Heart right ventricle (tissue), 16 donors: ENCODE results near the gene KNOP1. TPM values are rescaled to one million over a fixed set of nuclear protein-coding genes. Genes with fewer than 3 reads are reported as not detected.
A peak's percentile ranks its signal among the peaks of the same experiment; 100 is the strongest.

Experiments used
- ATAC-seq, 8 donors: fragments of 200-7000 bp; cut with Tn5 transposase; one replicate each; pipeline ENCODE4 v1.9.1; 2020; ENCODE audit warnings: mild to moderate bottlenecking in 8 of 8, moderate library complexity in 8 of 8, moderate number of reproducible peaks in 1 of 8
- DNase-seq, 2 donors: peaks; one replicate each; pipeline ENCODE4 v3.0.0-alpha.2; 2020
- H3K27ac ChIP-seq, 10 donors: fragments of 200-600 bp; sonication (generic) in 2 of 10; one replicate each; pipeline versions ENCODE4 v1.5.0 to v1.8.0; 2020 to 2022; ENCODE audit warnings: mild to moderate bottlenecking in 3 of 10
- H3K27me3 ChIP-seq, 7 donors: fragments of 200-600 bp; one replicate each; pipeline ENCODE4 v1.8.0; 2021 to 2022; ENCODE audit warnings: mild to moderate bottlenecking in 2 of 7
- H3K36me3 ChIP-seq, 9 donors: fragments of 200-600 bp; sonication (generic) in 1 of 9; one replicate each; pipeline versions ENCODE4 v1.5.0 to v1.8.0; 2020 to 2022; ENCODE audit warnings: mild to moderate bottlenecking in 2 of 9
- H3K4me1 ChIP-seq, 9 donors: fragments of 200-600 bp; sonication (generic) in 1 of 9; one replicate each; pipeline versions ENCODE4 v1.5.0 to v1.8.0; 2020 to 2022; ENCODE audit warnings: mild to moderate bottlenecking in 4 of 9
- H3K4me3 ChIP-seq, 10 donors: fragments of 200-600 bp; sonication (generic) in 2 of 10; one replicate each; pipeline versions ENCODE4 v1.5.0 to v1.8.0; 2020 to 2022; ENCODE audit warnings: mild to moderate bottlenecking in 7 of 10, moderate library complexity in 2 of 10
- H3K9me3 ChIP-seq, 11 donors: fragments of 200-600 bp in 10 of 11; sonication (generic) in 2 of 11; one replicate each; pipeline versions ENCODE4 v1.5.0 to v1.8.0; 2013 to 2022; ENCODE audit warnings: mild to moderate bottlenecking in 2 of 11, control low read depth in 1 of 11, moderate library complexity in 1 of 11
- CTCF ChIP-seq, 9 donors: fragments of 200-600 bp; sonication (generic) in 2 of 9; IDR thresholded peaks; one replicate each; pipeline versions ENCODE4 v1.5.0 to v1.8.0; 2021 to 2022; ENCODE audit warnings: antibody characterized with exemption in 9 of 9, mild to moderate bottlenecking in 5 of 9, moderate library complexity in 1 of 9
- WGBS, 2 donors: extraction: QIAGEN DNeasy Blood & Tissue Kit; methylation state at CpG; one replicate each; pipeline ENCODE4 v1.1.7; 2013; ENCODE audit warnings: inconsistent platforms in 1 of 2; 5-methylcytosine and 5-hydroxymethylcytosine counted together
- intact Hi-C, 10 donors: fragments of 100-400 bp; cut with DNase I; formaldehyde crosslinking; loops; one replicate each; pipeline versions ENCODE4 v1.11.1 to v1.14.2; 2022
- polyA plus RNA-seq, 2 donors: library from polyadenylated mRNA; stranded (reverse); fragments of 200-250 nt; gene quantifications; one replicate each; pipeline ENCODE4 v1.2.3, GENCODE V29; 2013
- total RNA-seq, 10 donors: library from RNA; stranded (reverse); fragmentation: NEBNext Ultra II Directional in 3 of 10; extraction: Animal tissue kit (Norgen Biotek cat#: 25700) in 3 of 10; gene quantifications; one replicate each; pipeline versions ENCODE4 v1.2.1 to v1.2.4, GENCODE V29; 2021 to 2023
- donor health status: Arrhythmogenic right ventricular cardiomyopathy.
- donor health status: ischemic (EF 13 %, LVEDD 7.1; RV severe dilation, severe dysfunction).
- donor health status: healthy with polysubstance abuse.
- donor health status: DM: no; HTN: yes; CAD: no.
- donor health status: DM: no; HTN: no; CAD: no.
- donor health status: ischemic (EF 25% LVEDD 6.9; RV normal size, moderate dysfunction).
- donor health status: ischemic (EF 25% LVEDD 5.7; RV mildly dilated, moderate dysfunction).
- donor health status: healthy.
- donor health status: DM: yes; HTN: yes; CAD: no.
- donor health status: Ischemic cardiomyopathy.
- donor health status: ischemic (EF 35%, LVEDD 5.7; RV mildly dilated, moderate dysfunction).
- donor health status: nonischemic (EF 11% LVEDD 7.7; RV severe dilation, severe dysfunction).
- donor health status: DM: yes; HTN: yes; CAD: no.
- donor health status: PGD.
- donor health status: ischemic (EF 29% LVEDD 5.4; RV normal size, mild dysfunction).
- donor health status: nonischemic (EF 23%, LVEDD 6.1; RV moderate dilation, normal function).

The KNOP1 gene
- total and polyA plus RNA-seq, 12 donors: 4.5 to 25.7 (median 6.7) TPM

DNA sequence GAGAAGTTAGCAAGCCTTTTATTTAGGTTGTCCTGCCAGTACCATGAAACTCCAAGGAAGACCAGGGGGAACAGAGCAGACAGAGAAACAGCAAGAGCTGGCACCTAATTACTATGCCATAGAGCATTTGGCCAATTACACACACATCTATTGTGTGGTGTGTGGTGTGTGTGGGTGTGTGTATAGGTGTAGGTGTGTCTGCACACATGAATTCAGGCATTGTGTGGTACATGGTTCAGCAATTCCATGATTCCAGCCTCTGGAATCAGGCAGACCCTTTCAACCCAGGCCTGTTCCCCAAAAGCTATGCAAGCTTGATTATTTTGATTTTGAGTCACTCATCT lies 25.8 kb upstream of the KNOP1 start:
- peaks cover 0 to 12% (median 0%) of the 10 kb centered on the region in 9 donors for H3K36me3 ChIP-seq
- H3K4me1 ChIP-seq: peaks cover 0 to 46% (median 11%) of the 10 kb centered on the region in 9 donors
- no peaks in the 10 kb centered on the region for H3K9me3 ChIP-seq
- no peaks in the 10 kb centered on the region for H3K27me3 ChIP-seq
- ATAC-seq (no peak), DNase-seq (no peak)
- TF ChIP-seq CTCF (IDR thresholded peaks at IDR 0.05): no peak
- intact Hi-C loops: no loop called here
- H3K4me3 ChIP-seq: no peak overlapping the region
- no peak overlapping the region for H3K27ac ChIP-seq

GRCh38 chr16:19741354-19741753 lies 23.3 kb upstream of the KNOP1 start:
- no peaks in the 10 kb centered on the region for H3K9me3 ChIP-seq
- no peak for TF ChIP-seq CTCF (IDR thresholded peaks at IDR 0.05)
- H3K4me1 ChIP-seq: peaks cover 0 to 23% (median 8%) of the 10 kb centered on the region in 9 donors
- H3K36me3 ChIP-seq: peaks cover 0 to 36% (median 0%) of the 10 kb centered on the region in 9 donors
- H3K27ac ChIP-seq: peak overlapping the region in 2 of 10 donors; percentile 38 to 55
- ATAC-seq (no peak), DNase-seq (no peak)
- WGBS, 2 donors: 96 to 97% methylated on average over 1 of the region's 1 CpG
- intact Hi-C loops: no loop called here
- H3K4me3 ChIP-seq: no peak overlapping the region
- no peaks in the 10 kb centered on the region for H3K27me3 ChIP-seq

- peaks cover 0 to 44% (median 22%) of the 10 kb centered on the region in 9 donors for H3K4me1 ChIP-seq
- intact Hi-C loops: loop anchor here in 1 of 10 donors (10.0 kb wide), 1 partner anchor 117 kb away; no protein-coding TSS in a partner anchor
- no peaks in the 10 kb centered on the region for H3K27me3 ChIP-seq
- 81 to 83% methylated on average over 12 of the region's 12 CpGs for WGBS, 2 donors
- peak in 1 of 8 donors; percentile 61 for ATAC-seq
- DNase-seq: no peak
- no peak for TF ChIP-seq CTCF (IDR thresholded peaks at IDR 0.05)
- no peaks in the 10 kb centered on the region for H3K9me3 ChIP-seq
- H3K4me3 ChIP-seq: no peak overlapping the region
- H3K36me3 ChIP-seq: peaks cover 0 to 48% (median 0%) of the 10 kb centered on the region in 9 donors
- H3K27ac ChIP-seq: peak overlapping the region in 2 of 10 donors; percentile 3 to 25
Measured at GRCh38 chr16:19737306-19738038, 19.4 kb upstream of the KNOP1 start.

DNA sequence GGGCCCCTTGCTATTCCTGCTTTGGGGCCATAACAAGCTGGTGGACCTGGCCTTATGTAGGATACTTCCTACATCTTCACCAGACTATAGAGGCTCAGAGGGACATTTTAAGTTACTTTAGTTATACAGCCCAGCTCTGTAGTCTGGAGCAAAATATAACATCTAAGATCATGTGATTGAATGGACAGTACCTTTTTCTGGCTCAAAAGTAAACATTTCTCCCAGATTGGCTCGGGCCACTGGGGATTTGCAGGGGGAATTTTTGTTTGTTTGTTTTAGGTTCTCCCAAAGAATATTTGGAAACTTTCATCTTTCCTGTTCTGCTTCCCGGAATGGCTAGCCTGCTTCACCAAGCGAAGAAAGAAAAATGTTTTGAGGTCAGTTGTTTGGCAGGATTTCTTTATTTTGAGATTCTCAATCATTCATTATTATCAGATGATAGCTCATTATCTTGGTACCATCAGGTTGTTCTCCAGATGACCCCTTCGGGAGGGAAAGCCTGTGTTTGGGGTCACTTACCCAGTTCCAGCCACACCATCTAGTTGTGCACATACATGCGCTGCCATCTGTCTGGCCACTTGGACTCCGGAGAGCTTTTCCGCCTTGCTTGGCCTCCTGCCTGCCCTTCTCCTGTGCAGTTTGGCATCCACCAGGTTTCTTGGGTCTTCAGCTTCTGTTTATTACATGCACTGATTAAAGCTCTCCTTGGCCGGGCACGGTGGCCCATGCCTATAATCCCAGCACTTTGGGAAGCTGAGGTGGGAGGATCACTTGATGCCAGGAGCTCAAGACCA lies 17.2 kb upstream of the KNOP1 start:
- Histone ChIP-seq H3K36me3 (peaks cover 0 to 59% (median 4%) of the 10 kb centered on the region in 9 donors), H3K4me3 (no peak overlapping the region), H3K27ac (peak overlapping the region in 8 of 10 donors; percentile 15 to 68 (median 52)), H3K9me3 (no peaks in the 10 kb centered on the region), H3K27me3 (no peaks in the 10 kb centered on the region), H3K4me1 (peaks cover 0 to 35% (median 22%) of the 10 kb centered on the region in 9 donors)
- intact Hi-C loops: loop anchor here in 1 of 10 donors (10.0 kb wide), 1 partner anchor 120 kb away; no protein-coding TSS in a partner anchor
- DNase-seq (peak; percentile 32 to 43), ATAC-seq (peak in 6 of 8 donors; percentile 23 to 77 (median 60))
- no peak for TF ChIP-seq CTCF (IDR thresholded peaks at IDR 0.05)
- WGBS, 2 donors: 52 to 58% methylated on average over 9 of the region's 9 CpGs
